Measurements from ENCODE around the gene DEPDC1.

GRCh38 chr1:68495968-68496679 lies 758 bp downstream of the DEPDC1 start:
- TF ChIP-seq CTCF (IDR thresholded peaks at IDR 0.05) (no peak), POLR2A (IDR thresholded peaks at IDR 0.05) (no peak)

All from adrenal gland (tissue), 5 donors.